Left lung (tissue), 10 donors: ENCODE results near the gene ADGRB2. TPM values are rescaled to one million over a fixed set of nuclear protein-coding genes. Genes with fewer than 3 reads are reported as not detected.

Experiments
- ATAC-seq: fragments of 200-7000 bp; cut with Tn5 transposase; one replicate; pipeline ENCODE4 v1.9.1; 2020; ENCODE audit warnings: moderate library complexity
- DNase-seq, 4 donors: peaks; one replicate each; pipeline ENCODE4 v3.0.0-alpha.2; 2013 to 2020
- H3K27ac ChIP-seq, 2 donors: fragments of 200-600 bp; sonication (generic) in 1 of 2; one replicate each; pipeline versions ENCODE4 v1.5.0 to v1.8.0; 2020 to 2021
- H3K27me3 ChIP-seq, 2 donors: fragments of 200-600 bp; sonication (generic) in 1 of 2; one replicate each; pipeline versions ENCODE4 v1.5.0 to v1.8.0; 2020 to 2021
- H3K36me3 ChIP-seq, 2 donors: fragments of 200-600 bp; sonication (generic) in 1 of 2; one replicate each; pipeline versions ENCODE4 v1.5.0 to v1.8.0; 2020 to 2021
- H3K4me1 ChIP-seq, 2 donors: fragments of 200-600 bp; one replicate each; pipeline ENCODE4 v1.8.0; 2021
- H3K4me3 ChIP-seq, 2 donors: fragments of 200-600 bp; sonication (generic) in 1 of 2; one replicate each; pipeline versions ENCODE4 v1.5.0 to v1.8.0; 2020 to 2021; ENCODE audit warnings: mild to moderate bottlenecking in 1 of 2
- H3K9me3 ChIP-seq, 2 donors: fragments of 200-600 bp; sonication (generic) in 1 of 2; one replicate each; pipeline versions ENCODE4 v1.5.0 to v1.8.0; 2020 to 2021
- intact Hi-C, 2 donors: fragments of 100-400 bp; cut with DNase I; formaldehyde crosslinking; loops; one replicate each; pipeline versions ENCODE4 v1.11.2 to v1.14.2; 2022
- polyA plus RNA-seq, 6 donors: library from polyadenylated mRNA; unstranded; fragments of 120-200 nt; gene quantifications; one replicate each; pipeline ENCODE4 v1.2.1, GENCODE V29; 2013; ENCODE audit not compliant: insufficient read length in 6 of 6
- total RNA-seq, 2 donors: library from RNA; stranded (reverse); fragmentation: NEBNext Ultra II Directional; extraction: Animal tissue kit (Norgen Biotek cat#: 25700); gene quantifications; one replicate each; pipeline ENCODE4 v1.2.1, GENCODE V29; 2021
- TF ChIP-seq, protein P1 (sequence below), 2 donors: fragments of 200-600 bp; sonication (generic) in 1 of 2; IDR thresholded peaks; one replicate each; pipeline versions ENCODE4 v1.5.0 to v1.8.0; 2021; ENCODE audit warnings: antibody characterized with exemption in 2 of 2
- donor health status: DM: no; HTN: yes; CAD: no.
- donor health status: DM: no; HTN: no; CAD: no.

ADGRB2 gene
- total and polyA plus RNA-seq, 8 donors: 1.8 to 27.1 (median 16.7) TPM

DNA sequence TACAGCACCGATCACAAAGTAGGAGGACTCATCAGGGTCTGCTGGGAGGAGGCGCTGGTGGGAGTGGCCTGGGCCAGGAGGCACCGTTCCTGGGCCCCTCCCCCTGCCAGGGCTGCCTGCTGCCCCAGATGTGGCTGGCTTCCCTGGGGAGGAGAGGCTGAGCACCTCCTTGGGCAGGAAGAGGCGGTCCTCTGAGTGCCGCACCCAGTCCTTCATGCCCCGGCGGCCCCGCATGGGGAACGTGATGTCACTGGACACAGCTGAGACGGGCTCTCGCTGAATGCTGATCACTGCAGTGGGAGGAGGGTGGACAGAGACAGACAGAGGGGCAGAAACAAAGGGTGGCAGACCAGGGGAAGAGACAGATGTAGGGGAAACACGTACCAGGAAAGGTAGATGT is 24.8 kb downstream of the ADGRB2 start:
- TF ChIP-seq, protein P1, sequence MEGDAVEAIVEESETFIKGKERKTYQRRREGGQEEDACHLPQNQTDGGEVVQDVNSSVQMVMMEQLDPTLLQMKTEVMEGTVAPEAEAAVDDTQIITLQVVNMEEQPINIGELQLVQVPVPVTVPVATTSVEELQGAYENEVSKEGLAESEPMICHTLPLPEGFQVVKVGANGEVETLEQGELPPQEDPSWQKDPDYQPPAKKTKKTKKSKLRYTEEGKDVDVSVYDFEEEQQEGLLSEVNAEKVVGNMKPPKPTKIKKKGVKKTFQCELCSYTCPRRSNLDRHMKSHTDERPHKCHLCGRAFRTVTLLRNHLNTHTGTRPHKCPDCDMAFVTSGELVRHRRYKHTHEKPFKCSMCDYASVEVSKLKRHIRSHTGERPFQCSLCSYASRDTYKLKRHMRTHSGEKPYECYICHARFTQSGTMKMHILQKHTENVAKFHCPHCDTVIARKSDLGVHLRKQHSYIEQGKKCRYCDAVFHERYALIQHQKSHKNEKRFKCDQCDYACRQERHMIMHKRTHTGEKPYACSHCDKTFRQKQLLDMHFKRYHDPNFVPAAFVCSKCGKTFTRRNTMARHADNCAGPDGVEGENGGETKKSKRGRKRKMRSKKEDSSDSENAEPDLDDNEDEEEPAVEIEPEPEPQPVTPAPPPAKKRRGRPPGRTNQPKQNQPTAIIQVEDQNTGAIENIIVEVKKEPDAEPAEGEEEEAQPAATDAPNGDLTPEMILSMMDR (IDR thresholded peaks at IDR 0.05): no peak
- no peak overlapping the region for H3K4me3 ChIP-seq
- no peak overlapping the region for H3K27ac ChIP-seq
- peak; percentile 72 for ATAC-seq
- DNase-seq: peak in 1 of 4 donors; percentile 44
- no peaks in the 10 kb centered on the region for H3K4me1 ChIP-seq
- H3K36me3 ChIP-seq: no peaks in the 10 kb centered on the region
- intact Hi-C loops: no loop called here
- no peaks in the 10 kb centered on the region for H3K9me3 ChIP-seq
- H3K27me3 ChIP-seq: peaks cover 0 to 13% of the 10 kb centered on the region in 2 donors

DNA sequence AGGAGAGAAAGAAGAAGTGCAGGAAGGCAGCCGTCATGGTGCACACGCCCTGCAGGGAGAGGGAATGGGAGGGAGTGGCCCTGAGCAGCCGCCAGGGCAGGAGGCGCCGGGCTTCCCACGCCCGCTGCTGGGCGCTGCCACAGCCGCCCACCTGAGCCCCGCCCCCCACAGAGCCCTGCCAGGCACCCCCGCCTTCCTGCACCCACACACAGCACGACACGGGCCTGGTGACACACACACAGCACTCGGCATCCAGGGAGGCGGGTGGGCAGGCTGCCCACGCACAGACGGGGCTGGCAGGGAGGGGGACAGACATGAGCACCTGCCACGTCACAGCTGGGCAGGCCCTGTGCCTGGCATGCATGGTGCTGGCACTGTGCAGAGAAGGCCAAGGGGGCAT is 27.5 kb downstream of the ADGRB2 start:
- intact Hi-C loops: no loop called here
- TF ChIP-seq, protein P1 (IDR thresholded peaks at IDR 0.05): no peak
- DNase-seq (peak in 1 of 4 donors; percentile 74), ATAC-seq (peak; percentile 62)
- no peaks in the 10 kb centered on the region for H3K4me1 ChIP-seq
- no peaks in the 10 kb centered on the region for H3K36me3 ChIP-seq
- no peak overlapping the region for H3K27ac ChIP-seq
- H3K27me3 ChIP-seq: peaks cover 0 to 21% of the 10 kb centered on the region in 2 donors
- H3K9me3 ChIP-seq: no peaks in the 10 kb centered on the region
- H3K4me3 ChIP-seq: no peak overlapping the region

DNA sequence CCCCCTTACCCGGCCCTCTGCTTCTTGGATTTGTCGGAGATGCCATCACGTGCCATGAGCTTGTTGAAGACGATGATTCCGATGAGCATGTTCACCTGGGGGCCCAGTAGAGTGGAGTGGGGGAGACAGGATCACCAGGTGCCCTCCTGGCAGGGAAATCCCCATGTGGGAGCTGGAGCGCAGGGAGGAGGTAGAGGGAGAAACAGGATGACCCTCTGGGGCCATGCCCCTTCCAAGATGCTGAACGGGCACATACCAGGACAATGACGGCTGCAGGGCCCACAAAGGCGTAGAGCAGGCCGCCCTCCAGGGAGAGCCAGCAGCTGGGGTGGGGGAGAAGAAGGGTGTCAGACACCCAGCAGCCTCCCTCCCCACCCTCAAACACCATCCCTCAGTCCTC is 28.6 kb downstream of the ADGRB2 start:
- peaks cover 0 to 21% of the 10 kb centered on the region in 2 donors for H3K27me3 ChIP-seq
- intact Hi-C loops: no loop called here
- H3K4me3 ChIP-seq: no peak overlapping the region
- H3K36me3 ChIP-seq: no peaks in the 10 kb centered on the region
- no peaks in the 10 kb centered on the region for H3K9me3 ChIP-seq
- no peak overlapping the region for H3K27ac ChIP-seq
- peak in 1 of 4 donors; percentile 34 for DNase-seq
- no peak for ATAC-seq
- no peaks in the 10 kb centered on the region for H3K4me1 ChIP-seq
- TF ChIP-seq, protein P1 (IDR thresholded peaks at IDR 0.05): no peak

DNA sequence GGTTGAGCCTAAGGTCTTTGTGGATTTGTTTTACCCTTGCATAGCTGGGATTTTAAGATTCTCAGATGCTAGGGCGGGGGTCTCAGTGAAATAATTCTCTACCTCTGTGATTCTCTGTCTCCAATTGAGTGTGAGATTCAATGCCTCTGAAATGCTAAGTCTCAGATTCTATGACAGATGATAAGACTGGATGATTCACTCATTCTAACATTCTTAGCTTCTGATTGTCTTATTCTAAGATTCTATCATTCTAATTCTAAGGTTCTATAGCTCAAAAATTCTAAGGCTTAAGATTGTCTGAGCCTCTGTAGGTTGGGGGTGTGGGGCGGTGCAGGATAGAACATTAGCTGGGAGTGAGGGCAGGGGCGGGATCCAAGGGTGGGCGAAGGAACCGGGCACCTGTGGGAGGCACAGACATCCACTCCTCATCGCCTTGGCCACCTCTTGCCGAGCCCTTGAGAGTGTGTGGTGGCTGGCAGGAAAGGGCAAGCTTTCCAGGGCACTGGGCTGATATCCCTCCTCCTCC is 29.5 kb downstream of the ADGRB2 start:
- no peaks in the 10 kb centered on the region for H3K36me3 ChIP-seq
- H3K9me3 ChIP-seq: no peaks in the 10 kb centered on the region
- no peak for ATAC-seq
- intact Hi-C loops: no loop called here
- peaks cover 0 to 13% of the 10 kb centered on the region in 2 donors for H3K27me3 ChIP-seq
- no peak overlapping the region for H3K4me3 ChIP-seq
- H3K27ac ChIP-seq: no peak overlapping the region
- H3K4me1 ChIP-seq: no peaks in the 10 kb centered on the region
- TF ChIP-seq, protein P1 (IDR thresholded peaks at IDR 0.05): no peak
- DNase-seq: no peak

DNA sequence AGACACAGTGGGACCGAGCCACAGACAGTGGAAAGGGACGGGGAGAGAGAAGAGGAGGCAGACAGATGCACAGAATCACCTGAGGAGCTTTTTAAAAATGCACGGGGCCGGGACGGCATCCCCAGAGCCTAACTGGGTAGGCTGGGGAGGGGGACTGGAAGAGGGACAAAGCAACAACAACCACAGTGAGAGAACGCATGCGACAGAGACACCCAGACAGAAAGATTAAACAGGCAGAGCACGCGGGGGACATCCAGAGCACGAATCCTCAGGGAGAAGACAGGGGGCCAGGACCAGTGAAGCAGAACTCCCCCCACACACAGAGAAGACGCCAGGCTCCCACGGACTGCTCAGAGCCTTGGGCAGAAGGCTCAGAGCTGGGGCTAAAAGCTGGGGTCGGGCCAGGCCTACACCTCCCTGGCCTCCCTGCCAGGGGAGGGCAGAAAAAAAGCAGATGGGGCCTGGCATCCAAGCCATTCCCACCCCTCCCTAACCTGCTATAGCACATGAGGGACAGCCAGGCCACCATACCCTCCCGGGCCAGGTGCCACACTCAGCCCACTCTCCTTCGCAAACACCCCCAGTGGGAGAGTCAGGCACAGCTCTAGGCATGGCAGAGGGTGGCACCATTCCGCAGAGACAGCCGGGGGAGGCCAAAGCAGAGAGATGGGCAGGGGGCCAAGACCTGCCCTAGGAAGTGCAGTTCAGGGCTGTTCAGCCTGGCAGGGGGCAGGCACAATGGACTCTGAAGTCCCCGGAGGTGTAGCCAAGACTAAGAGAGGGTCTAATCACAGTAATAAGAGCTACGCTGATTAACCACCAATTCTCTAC is 30.5 kb downstream of the ADGRB2 start:
- Histone ChIP-seq H3K4me1 (no peaks in the 10 kb centered on the region), H3K4me3 (no peak overlapping the region)
- DNase-seq: peak in 1 of 4 donors; percentile 48

More for the DNA sequence above, 30.5 kb downstream of the ADGRB2 start:
- H3K27me3 ChIP-seq: peaks cover 0 to 7% of the 10 kb centered on the region in 2 donors
- no peaks in the 10 kb centered on the region for H3K36me3 ChIP-seq
- no peak for ATAC-seq
- intact Hi-C loops: no loop called here
- TF ChIP-seq, protein P1 (IDR thresholded peaks at IDR 0.05): no peak
- H3K27ac ChIP-seq: no peak overlapping the region
- H3K9me3 ChIP-seq: no peaks in the 10 kb centered on the region
